Right forelimb (tissue), 1 donor: ENCODE data around the gene POLR2C.
"Not testable (repeated sequence)": the region's sequence is repeated elsewhere in the genome, so short reads cannot be mapped to it uniquely, and the experiment has no call there.

Experiments used
- DNase-seq: peaks from one replicate; pipeline ENCODE4 v3.0.0-alpha.2; 2018

The POLR2C gene

GRCh38 chr16:57462209-57462977, at the start of gene POLR2C:
POLR2C (plus strand) TSS chr16:57462679; CDS start chr16:57462725, 46 bp downstream.
- peak; percentile 94 for DNase-seq

DNA sequence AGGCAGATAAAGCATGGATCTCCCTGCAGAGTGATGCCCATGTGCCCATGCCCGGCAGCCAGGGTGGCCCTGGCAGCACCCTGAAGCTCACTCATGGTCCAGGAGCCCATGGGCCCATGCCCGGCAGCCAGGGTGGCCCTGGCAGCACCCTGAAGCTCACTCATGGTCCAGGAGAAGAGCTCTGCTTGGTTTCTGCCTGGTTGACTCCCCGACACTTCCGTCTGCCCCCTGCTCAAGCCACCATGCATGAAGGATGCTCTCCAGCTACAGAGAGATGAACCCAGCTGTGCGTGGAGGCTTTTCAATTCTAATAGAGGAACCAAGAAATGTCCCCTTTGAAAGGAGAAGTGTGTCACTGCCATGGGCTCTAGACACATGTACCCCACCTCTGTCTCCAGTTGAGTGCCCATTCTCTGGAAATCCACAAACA, 49.2 kb upstream of the POLR2C start:
- DNase-seq, result no peak

DNA sequence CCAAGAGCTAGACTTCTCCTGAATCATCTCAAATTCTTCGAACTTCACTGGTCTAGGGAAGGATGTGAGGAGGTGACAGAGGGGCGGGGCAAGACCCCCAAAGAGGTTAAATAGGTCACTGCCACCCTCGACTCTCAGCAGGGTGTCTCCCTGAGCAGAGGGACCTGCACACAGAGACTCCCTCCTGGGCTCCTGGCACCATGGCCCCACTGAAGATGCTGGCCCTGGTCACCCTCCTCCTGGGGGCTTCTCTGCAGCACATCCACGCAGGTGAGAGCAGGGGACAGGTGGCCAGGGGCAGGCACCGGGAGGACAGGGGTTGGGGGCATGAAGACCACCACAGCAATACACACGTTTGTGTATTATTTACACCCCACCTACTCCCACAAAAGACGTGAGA, 48.7 kb upstream of the POLR2C start:
- DNase-seq, result no peak

DNA sequence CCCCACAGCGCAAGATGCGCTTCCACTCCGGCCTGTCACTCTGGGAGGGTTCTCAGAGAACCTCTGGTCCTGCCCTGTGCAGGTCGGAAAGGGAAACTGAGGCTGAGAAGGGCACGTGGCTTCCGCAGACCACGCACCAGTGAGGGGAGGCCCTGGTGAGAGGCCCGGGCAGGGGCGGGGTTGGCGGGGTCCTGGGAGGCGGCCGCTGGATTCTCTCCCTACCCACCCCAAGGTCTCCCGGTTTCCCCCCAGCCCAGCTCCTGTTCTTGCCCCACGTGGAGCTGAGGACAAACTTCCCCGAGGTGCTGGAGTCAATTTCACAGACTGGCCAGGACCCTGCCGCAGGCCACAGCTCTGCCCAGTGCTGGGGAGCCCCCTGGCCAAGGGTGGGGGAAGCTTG, 46.4 kb upstream of the POLR2C start:
- DNase-seq, result no peak

GRCh38 chr16:57419506-57419905, 43.0 kb upstream of the POLR2C start:
- DNase-seq, result no peak

GRCh38 chr16:57422026-57422944, 40.2 kb upstream of the POLR2C start:
- peak; percentile 70 for DNase-seq

GRCh38 chr16:57423152-57423551, 39.3 kb upstream of the POLR2C start:
- no peak for DNase-seq

DNA sequence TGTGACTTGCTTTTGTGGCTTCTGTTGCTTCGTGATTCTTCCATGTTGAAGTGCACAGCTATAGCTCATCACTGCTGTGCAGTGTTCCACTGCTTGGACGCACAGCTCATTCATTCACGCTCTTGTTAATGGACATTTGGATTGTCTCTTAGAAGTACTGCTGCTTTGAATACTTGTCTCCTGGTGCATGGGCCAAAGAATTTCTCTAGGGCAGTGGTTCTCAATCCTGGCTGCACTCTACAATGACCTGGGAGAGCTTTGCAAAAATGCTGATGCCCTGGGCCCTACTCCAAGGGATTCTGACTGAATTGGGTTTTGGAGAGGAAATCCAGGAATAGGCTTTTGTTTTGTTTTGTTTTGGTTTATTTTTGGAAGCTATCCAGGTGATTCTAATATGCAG, 37.9 kb upstream of the POLR2C start:
- no peak for DNase-seq

DNA sequence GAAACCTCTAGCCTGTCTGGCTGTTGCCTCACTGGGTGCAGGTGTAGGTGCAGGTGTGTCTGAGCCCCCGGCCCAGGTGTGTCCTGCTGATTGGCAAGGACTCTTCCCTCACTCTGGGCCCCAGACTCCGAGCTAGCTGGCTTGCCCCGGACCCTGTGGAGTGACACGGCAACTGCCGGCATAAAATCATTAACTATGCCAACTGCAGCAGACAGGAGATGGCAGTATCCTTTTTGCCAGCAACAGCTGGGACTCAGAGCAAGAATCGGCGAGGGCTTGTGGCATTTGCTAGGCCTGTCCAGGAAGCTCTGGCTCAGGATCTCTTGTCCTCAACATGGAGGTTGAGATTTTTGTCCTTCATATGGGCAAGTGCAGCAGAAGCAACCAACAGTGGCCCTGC, 36.1 kb upstream of the POLR2C start:
- DNase-seq, result no peak

GRCh38 chr16:57427307-57427706, 35.2 kb upstream of the POLR2C start:
- DNase-seq, result no peak

- DNase-seq, result no peak
These were observed 34.7 kb upstream of the POLR2C start for GRCh38 chr16:57427824-57428223.

DNA sequence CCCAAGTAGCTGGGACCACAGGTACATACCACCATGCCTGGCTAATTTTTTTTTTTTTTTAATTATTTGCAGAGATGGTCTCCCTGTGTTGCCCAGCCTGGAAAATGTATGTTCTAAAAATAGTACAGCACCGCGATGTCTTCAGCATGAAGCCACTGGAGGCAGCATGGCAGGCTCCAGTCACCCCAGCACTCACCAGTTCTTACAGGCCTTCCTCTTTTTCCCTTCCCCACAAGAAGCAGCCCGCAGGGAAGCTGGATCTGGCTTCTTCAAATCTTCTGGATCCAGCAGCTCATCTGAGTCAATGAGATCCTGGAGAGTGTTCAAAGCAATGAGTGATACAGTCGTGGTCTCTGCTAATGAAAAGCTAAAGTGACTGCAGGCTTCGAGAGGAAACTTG, 31.5 kb upstream of the POLR2C start:
- DNase-seq, result no peak

DNA sequence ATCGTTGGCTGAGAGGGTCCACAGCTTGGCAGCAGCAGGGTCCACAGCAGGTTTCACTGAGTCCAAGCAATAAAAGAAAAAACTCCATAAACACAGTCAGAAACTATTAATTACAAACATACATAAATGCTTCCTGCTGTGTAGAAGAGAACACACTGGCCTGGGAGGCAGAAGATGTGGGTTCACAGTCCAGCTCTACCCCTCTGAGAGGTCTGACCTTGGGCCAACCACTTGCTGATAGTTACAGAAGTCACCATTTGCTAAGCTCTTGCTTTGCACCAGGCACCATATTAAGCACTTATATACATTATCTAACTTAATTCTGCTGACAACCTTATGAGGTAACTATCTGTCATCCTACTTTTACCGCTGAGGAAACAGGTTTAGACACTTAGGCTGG, 30.0 kb upstream of the POLR2C start:
- DNase-seq, result no peak

DNA sequence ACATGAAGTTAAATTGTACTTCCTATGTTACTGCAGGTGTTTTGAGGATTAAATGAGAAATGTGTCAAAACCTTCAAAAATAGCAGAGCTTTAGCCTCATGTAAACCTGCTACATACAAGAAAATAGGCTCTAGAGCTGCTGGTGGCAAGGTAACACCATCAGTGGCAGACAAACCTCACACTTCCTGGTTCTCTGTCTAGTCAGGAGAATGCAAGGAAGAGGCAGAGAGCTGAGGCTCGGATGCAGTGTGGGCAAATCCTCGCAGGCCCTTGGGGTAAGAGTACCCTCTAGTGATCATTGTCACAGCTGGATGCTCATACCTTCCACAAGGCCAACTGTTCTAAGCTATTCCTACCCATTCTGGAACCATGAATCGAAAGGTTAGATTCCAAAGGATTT, 29.5 kb upstream of the POLR2C start:
- DNase-seq, result no peak

- no peak for DNase-seq
These were observed 28.5 kb upstream of the POLR2C start for GRCh38 chr16:57434003-57434402.

- no peak for DNase-seq
These were observed 26.6 kb upstream of the POLR2C start for GRCh38 chr16:57435838-57436237.

- not testable (repeated sequence) for DNase-seq
These were observed 22.5 kb upstream of the POLR2C start for GRCh38 chr16:57439947-57440346.

GRCh38 chr16:57440551-57440950, 21.9 kb upstream of the POLR2C start:
- not testable (repeated sequence) for DNase-seq

DNA sequence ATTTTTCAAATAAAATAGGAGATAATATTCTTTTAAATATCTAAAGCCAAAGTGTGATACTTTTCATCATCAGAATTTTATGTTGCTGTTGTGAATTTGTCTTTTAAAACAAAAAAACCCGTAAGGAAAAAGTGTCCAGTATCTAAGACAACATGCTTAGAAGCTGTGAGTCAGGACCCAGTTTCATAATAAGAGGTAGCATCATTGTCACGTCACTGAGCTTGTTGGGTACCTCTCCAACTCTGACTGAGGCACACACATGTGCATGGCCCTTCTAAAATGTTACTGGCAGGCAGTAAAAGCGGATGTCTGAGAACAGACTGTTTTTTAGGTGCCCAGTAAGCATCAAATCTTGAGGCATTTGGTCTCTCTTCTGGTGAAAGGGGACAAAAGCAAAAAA, 17.8 kb upstream of the POLR2C start:
- DNase-seq, result no peak

DNA sequence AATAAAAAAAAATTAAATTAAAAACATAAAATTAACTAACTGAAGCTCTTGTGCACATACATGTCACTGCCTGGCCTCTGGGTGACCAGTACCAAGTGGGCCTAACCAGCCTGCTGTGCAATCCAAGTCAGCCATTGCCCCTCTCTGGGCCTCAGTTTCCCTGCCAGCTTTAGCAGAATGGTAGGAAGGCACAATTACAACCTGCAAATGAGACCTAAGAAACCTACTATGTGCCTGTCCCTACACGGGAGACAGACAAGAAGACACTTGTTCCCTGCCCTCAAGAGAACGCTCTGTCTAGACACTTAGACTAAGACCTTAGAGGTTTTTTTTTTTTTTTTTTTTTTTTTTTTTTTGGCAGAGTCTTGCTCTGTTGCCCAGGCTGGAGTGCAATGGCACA, 17.0 kb upstream of the POLR2C start:
- DNase-seq, result no peak

DNA sequence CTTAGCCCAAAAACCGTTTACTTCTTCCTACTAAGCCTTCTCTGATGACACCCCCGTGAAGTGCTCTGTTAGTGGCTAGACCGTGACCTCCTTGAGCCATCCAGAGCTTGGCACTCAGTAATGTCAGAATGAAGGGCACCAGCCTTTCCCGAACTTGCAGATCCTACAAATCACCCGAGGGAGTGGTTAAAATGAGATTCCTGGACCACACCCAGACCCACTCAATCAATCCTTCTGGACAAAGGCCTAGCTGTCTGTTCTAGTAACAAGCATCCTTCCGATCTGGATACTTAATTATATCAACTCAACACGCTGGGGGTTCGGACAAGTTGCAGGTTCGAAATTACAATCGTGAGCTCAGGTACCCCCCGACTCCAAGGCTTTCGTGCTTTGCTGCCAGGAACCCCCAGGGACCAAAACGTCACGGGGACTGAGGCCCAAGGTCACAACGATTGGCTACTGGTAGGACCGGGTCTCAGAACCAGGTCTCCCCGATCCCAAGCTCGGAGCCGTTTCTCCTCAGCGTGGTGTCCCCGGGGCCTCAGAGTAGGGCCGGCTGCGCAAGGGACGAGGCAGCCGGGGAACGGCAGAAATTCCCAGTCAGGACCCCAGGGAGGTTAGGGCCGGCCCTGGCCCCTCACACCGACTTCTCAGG, 15.8 kb upstream of the POLR2C start:
- no peak for DNase-seq

GRCh38 chr16:57447186-57447962, 15.1 kb upstream of the POLR2C start, which contains the start of the genes CIAPIN1 and COQ9:
CIAPIN1 (minus strand) TSS chr16:57447385; CDS start chr16:57440928, 6,457 bp downstream.
COQ9 (plus strand) TSS chr16:57447479; CDS start chr16:57447506, 27 bp downstream.
- DNase-seq, result peak; percentile 95
